Spleen (tissue), 13 donors: ENCODE results near the gene SLC46A2. TPM values are rescaled to one million over a fixed set of nuclear protein-coding genes. Genes with fewer than 3 reads are reported as not detected.

Experiments used
- DNase-seq: peaks from one replicate; pipeline ENCODE4 v3.0.0-alpha.2; 2020
- H3K27ac ChIP-seq, 8 donors: fragments of 200-600 bp; sonication (generic) in 7 of 8; 1 replicate in 4 of 8; 2 replicates in 4 of 8; pipeline versions ENCODE4 v1.5.0 to v1.8.0; 2016 to 2021; ENCODE audit warnings: inconsistent platforms in 4 of 8, mild to moderate bottlenecking in 4 of 8, moderate library complexity in 1 of 8
- H3K27me3 ChIP-seq, 7 donors: fragments of 200-600 bp; sonication (generic) in 6 of 7; replicated peaks in 1 of 7; 1 replicate in 4 of 7; 2 replicates in 3 of 7; pipeline versions ENCODE4 v1.5.0 to v1.8.0; 2016 to 2021; ENCODE audit warnings: inconsistent platforms in 3 of 7, mild to moderate bottlenecking in 1 of 7
- H3K36me3 ChIP-seq, 6 donors: fragments of 200-600 bp; sonication (generic) in 5 of 6; 1 replicate in 4 of 6; 2 replicates in 2 of 6; pipeline versions ENCODE4 v1.5.0 to v1.8.0; 2016 to 2021; ENCODE audit warnings: inconsistent platforms in 2 of 6
- H3K4me1 ChIP-seq, 6 donors: fragments of 200-600 bp; sonication (generic) in 5 of 6; 1 replicate in 3 of 6; 2 replicates in 3 of 6; pipeline versions ENCODE4 v1.5.0 to v1.8.0; 2016 to 2021; ENCODE audit warnings: inconsistent platforms in 3 of 6
- H3K4me3 ChIP-seq, 8 donors: fragments of 200-600 bp; sonication (generic) in 7 of 8; 1 replicate in 4 of 8; 2 replicates in 4 of 8; pipeline versions ENCODE4 v1.5.0 to v1.8.0; 2016 to 2021; ENCODE audit warnings: inconsistent platforms in 4 of 8, mild to moderate bottlenecking in 4 of 8, moderate library complexity in 2 of 8
- H3K9me3 ChIP-seq, 8 donors: fragments of 200-600 bp; sonication (generic) in 7 of 8; 1 replicate in 4 of 8; 2 replicates in 4 of 8; pipeline versions ENCODE4 v1.5.0 to v1.8.0; 2016 to 2021; ENCODE audit warnings: inconsistent platforms in 4 of 8
- POLR2A ChIP-seq, 3 donors: fragments of 450-650 bp; IDR thresholded peaks; one replicate each; pipeline ENCODE4 v1.5.1; 2017; ENCODE audit warnings: antibody characterized with exemption in 3 of 3, mild to moderate bottlenecking in 1 of 3
- POLR2AphosphoS5 ChIP-seq, 3 donors: sonication (generic); formaldehyde crosslinking; IDR thresholded peaks; one replicate each; pipeline ENCODE4 v1.5.1; 2017; ENCODE audit warnings: antibody characterized with exemption in 3 of 3
- WGBS, 5 donors: extraction: QIAGEN DNeasy Blood & Tissue Kit in 3 of 5; methylation state at CpG; one replicate each; pipeline versions ENCODE4 v1.1.5 to v1.1.7; 2013 to 2018; 5-methylcytosine and 5-hydroxymethylcytosine counted together
- intact Hi-C: fragments of 100-400 bp; cut with DNase I; formaldehyde crosslinking; loops from one replicate; pipeline ENCODE4 v1.15.0; 2023; ENCODE audit warnings: low total_unique reads
- long read RNA-seq, 2 donors: transcript quantifications; one replicate each; lab custom pipeline, GENCODE V29; 2026
- polyA plus RNA-seq, 3 donors: library from polyadenylated mRNA; stranded (reverse); fragments of 200-250 nt; gene quantifications; one replicate each; pipeline ENCODE4 v1.2.1, GENCODE V29; 2013
- total RNA-seq, 7 donors: library from RNA; depleted of rRNA in 3 of 7; stranded (reverse); fragments of >200 nt in 3 of 7; fragmentation: NEBNext Ultra II Directional in 4 of 7; extraction: Animal tissue kit (Norgen Biotek cat#: 25700) in 4 of 7; gene quantifications; one replicate each; pipeline versions ENCODE4 v1.1.0 to v1.2.1, GENCODE V29; 2016 to 2021
- TF ChIP-seq, protein P1 (sequence below), 11 experiments: fragments of 200-600 bp in 7 of 11; fragments of 450-650 bp in 4 of 11; sonication (generic) in 4 of 11; IDR thresholded peaks in 8 of 11; conservative IDR thresholded peaks in 3 of 11; 1 replicate in 7 of 11; 2 replicates in 4 of 11; pipeline versions ENCODE4 v1.4.0 to v1.8.0; 2016 to 2021; ENCODE audit warnings: antibody characterized with exemption in 11 of 11, inconsistent platforms in 4 of 11, mild to moderate bottlenecking in 1 of 11
- donor health status: healthy with polysubstance abuse.
- donor health status: DM: no; HTN: no; CAD: no; lungs with moderate emphysema.
- donor health status: DM: no; HTN: no; CAD: no.
- donor health status: Bipolar disorder and iron deficiency.
- donor health status: healthy.
- donor health status: DM: no; HTN: no; CAD: no.
- donor health status: DM: yes; HTN: yes; CAD: no.

SLC46A2 gene, protein sequence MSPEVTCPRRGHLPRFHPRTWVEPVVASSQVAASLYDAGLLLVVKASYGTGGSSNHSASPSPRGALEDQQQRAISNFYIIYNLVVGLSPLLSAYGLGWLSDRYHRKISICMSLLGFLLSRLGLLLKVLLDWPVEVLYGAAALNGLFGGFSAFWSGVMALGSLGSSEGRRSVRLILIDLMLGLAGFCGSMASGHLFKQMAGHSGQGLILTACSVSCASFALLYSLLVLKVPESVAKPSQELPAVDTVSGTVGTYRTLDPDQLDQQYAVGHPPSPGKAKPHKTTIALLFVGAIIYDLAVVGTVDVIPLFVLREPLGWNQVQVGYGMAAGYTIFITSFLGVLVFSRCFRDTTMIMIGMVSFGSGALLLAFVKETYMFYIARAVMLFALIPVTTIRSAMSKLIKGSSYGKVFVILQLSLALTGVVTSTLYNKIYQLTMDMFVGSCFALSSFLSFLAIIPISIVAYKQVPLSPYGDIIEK
- total RNA-seq (1 to 10 TPM in 5 of 7 donors, under 1 TPM in 2; 0.51 to 5.8 (median 1.1) TPM), polyA plus RNA-seq (under 1 TPM; 0.20 to 0.59 (median 0.35) TPM)
- long read RNA-seq, donor 1, result 0 reads
- long read RNA-seq, donor 2, result 0 reads

DNA sequence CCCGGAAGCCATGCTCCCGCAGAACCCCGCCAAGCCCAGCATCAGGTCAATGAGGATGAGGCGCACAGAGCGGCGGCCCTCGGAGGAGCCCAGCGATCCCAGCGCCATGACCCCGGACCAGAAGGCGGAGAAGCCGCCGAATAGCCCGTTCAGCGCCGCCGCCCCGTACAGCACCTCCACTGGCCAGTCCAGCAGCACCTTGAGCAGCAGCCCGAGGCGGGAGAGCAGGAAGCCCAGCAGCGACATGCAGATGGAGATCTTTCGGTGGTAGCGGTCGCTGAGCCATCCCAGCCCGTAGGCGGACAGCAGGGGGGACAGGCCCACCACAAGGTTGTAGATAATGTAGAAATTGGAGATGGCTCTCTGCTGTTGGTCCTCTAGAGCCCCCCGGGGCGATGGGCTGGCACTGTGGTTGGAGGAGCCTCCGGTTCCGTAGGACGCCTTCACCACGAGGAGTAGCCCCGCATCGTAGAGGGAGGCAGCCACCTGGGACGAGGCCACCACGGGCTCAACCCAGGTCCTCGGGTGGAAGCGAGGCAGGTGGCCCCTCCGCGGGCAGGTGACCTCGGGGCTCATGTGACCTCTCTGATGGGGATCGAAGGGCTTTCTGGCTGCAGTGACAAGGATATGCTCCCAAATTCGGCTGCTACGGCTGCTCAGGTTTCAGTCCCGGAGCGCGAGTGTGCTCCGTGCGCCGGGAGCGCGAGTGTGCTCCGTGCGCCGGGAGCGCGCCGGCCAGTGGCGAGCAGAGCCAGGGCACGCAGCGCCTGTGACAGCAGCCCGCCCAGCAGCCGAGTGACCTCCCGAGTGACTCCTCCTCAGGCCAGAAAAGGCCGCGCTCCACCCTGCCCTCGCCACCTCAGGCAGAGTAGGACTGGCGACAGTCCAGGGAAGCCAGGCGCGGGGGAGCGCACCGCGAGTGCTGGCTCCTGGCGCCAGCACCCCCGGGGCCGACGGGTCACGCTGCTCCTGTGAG is at the start of gene SLC46A2:
TSS of gene SLC46A2 (minus strand) at position 771 of the 976 bp plus-strand sequence. CDS start at position 576, 195 bp downstream.
- peaks cover 0 to 38% (median 17%) of the 10 kb centered on the region in 7 donors for H3K27me3 ChIP-seq
- H3K4me3 ChIP-seq, result peak within 1 kb of the TSS in 7 of 8 donors; percentile 9 to 61 (median 28)
- intact Hi-C loops, result no loop called here
- no peaks in the 10 kb centered on the region for H3K36me3 ChIP-seq
- peaks cover 0 to 41% (median 17%) of the 10 kb centered on the region in 6 donors for H3K4me1 ChIP-seq
- DNase-seq, result peak; percentile 75
- WGBS, 5 donors, result 13 to 18% (median 16%) methylated on average over 38 to 78 of the region's 78 CpGs
- H3K9me3 ChIP-seq, result no peaks in the 10 kb centered on the region
- peak within 1 kb of the TSS in 2 of 8 donors; percentile 39 to 68 for H3K27ac ChIP-seq
- TF ChIP-seq POLR2AphosphoS5 (IDR thresholded peaks at IDR 0.05), result peak in 2 of 3 donors; percentile 34 to 67
- TF ChIP-seq, protein P1, sequence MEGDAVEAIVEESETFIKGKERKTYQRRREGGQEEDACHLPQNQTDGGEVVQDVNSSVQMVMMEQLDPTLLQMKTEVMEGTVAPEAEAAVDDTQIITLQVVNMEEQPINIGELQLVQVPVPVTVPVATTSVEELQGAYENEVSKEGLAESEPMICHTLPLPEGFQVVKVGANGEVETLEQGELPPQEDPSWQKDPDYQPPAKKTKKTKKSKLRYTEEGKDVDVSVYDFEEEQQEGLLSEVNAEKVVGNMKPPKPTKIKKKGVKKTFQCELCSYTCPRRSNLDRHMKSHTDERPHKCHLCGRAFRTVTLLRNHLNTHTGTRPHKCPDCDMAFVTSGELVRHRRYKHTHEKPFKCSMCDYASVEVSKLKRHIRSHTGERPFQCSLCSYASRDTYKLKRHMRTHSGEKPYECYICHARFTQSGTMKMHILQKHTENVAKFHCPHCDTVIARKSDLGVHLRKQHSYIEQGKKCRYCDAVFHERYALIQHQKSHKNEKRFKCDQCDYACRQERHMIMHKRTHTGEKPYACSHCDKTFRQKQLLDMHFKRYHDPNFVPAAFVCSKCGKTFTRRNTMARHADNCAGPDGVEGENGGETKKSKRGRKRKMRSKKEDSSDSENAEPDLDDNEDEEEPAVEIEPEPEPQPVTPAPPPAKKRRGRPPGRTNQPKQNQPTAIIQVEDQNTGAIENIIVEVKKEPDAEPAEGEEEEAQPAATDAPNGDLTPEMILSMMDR (IDR thresholded peaks at IDR 0.05 in 8 of 11, conservative IDR thresholded peaks at IDR 0.05 in 3 of 11), result no peak

DNA sequence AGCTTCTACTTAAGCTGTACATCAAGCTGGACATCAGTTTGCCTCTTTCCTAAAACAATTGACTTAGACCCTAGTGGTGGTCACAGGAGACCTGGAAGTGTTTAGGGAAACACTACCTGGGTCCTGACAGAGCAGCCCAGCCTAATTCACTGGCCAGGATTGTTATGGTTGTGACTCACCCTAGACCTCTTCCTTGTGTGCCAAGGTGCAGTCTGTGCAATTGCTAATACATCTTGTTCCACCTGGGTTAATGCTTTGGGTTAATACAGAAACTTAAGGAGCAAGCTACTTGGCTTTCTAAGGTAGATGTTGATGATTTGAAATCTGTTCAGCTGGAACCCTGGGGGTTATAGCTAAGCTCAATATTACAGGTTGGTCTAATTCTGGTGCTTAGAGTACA is 48.7 kb upstream of the SLC46A2 start:
- Histone ChIP-seq H3K4me3 (no peak overlapping the region), H3K27ac (no peak overlapping the region), H3K9me3 (peaks cover 0 to 5% (median 0%) of the 10 kb centered on the region in 8 donors), H3K4me1 (no peaks in the 10 kb centered on the region), H3K36me3 (no peaks in the 10 kb centered on the region), H3K27me3 (peaks cover 0 to 49% (median 4%) of the 10 kb centered on the region in 7 donors)
- TF ChIP-seq, protein P1 (IDR thresholded peaks at IDR 0.05 in 8 of 11, conservative IDR thresholded peaks at IDR 0.05 in 3 of 11), result no peak
- TF ChIP-seq POLR2A (IDR thresholded peaks at IDR 0.05), result no peak
- intact Hi-C loops, result no loop called here
- no peak for DNase-seq

DNA sequence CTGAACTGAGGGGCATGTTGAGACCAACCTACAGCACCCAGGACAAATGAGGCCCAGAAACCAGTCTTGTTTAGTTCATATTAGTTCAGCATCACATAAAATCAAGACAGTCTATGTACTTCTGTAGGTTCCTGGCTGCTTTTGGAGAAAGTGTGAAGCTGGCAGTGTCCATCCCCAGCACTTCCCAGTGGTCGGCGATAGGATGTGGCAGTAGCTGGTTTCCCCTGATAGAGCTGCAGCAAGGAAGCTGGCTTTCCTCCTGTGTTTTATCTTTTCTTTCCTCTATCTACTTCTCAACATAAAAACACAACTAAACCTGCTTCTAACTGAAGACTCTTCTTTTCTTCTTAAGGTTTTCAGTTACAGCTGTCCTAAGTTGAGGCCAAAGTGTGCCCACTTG is 43.0 kb upstream of the SLC46A2 start:
- WGBS, 5 donors, result 16 to 48% (median 37%) methylated on average over 2 of the region's 2 CpGs
- no peaks in the 10 kb centered on the region for H3K9me3 ChIP-seq
- intact Hi-C loops, result no loop called here

DNA sequence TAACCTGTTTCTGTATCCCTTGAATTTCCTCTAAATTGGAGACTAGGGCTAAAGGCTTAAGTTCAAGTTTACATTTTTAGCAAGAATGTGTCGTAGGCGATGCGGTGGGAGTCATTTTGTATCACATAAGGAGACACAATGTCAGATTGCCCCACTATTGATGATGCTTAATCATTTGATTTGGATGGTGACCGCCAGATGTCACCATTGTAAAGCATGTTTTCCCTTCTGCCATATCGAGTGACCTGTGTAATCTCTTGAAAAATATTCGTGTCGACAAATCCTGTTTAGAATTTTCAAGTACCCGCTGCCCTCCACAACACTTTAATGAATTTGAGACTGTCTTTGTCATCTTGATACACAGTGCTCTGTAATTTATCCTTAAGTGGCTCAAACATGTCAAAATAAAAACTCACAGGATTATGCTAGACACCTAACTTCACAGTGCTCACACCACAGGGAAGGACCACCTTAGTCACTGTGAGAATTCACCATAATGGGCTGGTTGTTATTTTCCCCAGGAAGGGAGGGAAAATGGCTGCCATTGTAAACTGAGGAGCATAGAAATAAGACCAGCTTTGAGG is 34.5 kb upstream of the SLC46A2 start:
- Histone ChIP-seq H3K4me1 (no peaks in the 10 kb centered on the region), H3K9me3 (no peaks in the 10 kb centered on the region)
- TF ChIP-seq, protein P1 (IDR thresholded peaks at IDR 0.05 in 8 of 11, conservative IDR thresholded peaks at IDR 0.05 in 3 of 11), result peak in 7 of 11 experiments; percentile 10 to 28 (median 19)
- no peak for TF ChIP-seq POLR2AphosphoS5 (IDR thresholded peaks at IDR 0.05)

More for the DNA sequence above, 43.0 kb upstream of the SLC46A2 start:
- Histone ChIP-seq H3K4me3 (no peak overlapping the region), H3K36me3 (no peaks in the 10 kb centered on the region), H3K4me1 (no peaks in the 10 kb centered on the region), H3K27me3 (peaks cover 0 to 61% (median 0%) of the 10 kb centered on the region in 7 donors), H3K27ac (no peak overlapping the region)
- DNase-seq, result no peak
- no peak for TF ChIP-seq POLR2A (IDR thresholded peaks at IDR 0.05)
- no peak for TF ChIP-seq POLR2AphosphoS5 (IDR thresholded peaks at IDR 0.05)

More for the DNA sequence above, 34.5 kb upstream of the SLC46A2 start:
- Histone ChIP-seq H3K4me3 (no peak overlapping the region), H3K27ac (no peak overlapping the region), H3K36me3 (no peaks in the 10 kb centered on the region), H3K27me3 (peaks cover 0 to 14% (median 0%) of the 10 kb centered on the region in 7 donors)
- intact Hi-C loops, result no loop called here
- DNase-seq, result no peak
- WGBS, 5 donors, result 30 to 44% (median 32%) methylated on average over 8 of the region's 8 CpGs
